CD1c-positive myeloid dendritic cell (primary cell): ENCODE data around the gene ZNF66.
"Not testable (repeated sequence)": the region's sequence is repeated elsewhere in the genome, so short reads cannot be mapped to it uniquely, and the experiment has no call there.

ENCODE experiments used
- DNase-seq: peaks from one replicate; pipeline ENCODE4 v3.0.0-alpha.2; 2016; ENCODE audit errors: extremely low spot score

ZNF66 gene

GRCh38 chr19:20776083-20777076 lies at the start of gene ZNF66:
ZNF66 (plus strand) TSS chr19:20776304; CDS start chr19:20776448, 144 bp downstream.
- DNase-seq: peak; percentile 97

GRCh38 chr19:20750169-20750568 lies 25.9 kb upstream of the ZNF66 start:
- DNase-seq: not testable (repeated sequence)

- not testable (repeated sequence) for DNase-seq
Observed at GRCh38 chr19:20752291-20752690, 23.8 kb upstream of the ZNF66 start.

- DNase-seq: not testable (repeated sequence)
Observed at GRCh38 chr19:20769225-20769736, 6.8 kb upstream of the ZNF66 start.

- no peak for DNase-seq
Observed at GRCh38 chr19:20787786-20788185, 11.7 kb downstream of the ZNF66 start.

- DNase-seq: no peak
Observed at GRCh38 chr19:20791806-20792205, 15.7 kb downstream of the ZNF66 start.

GRCh38 chr19:20806311-20807262 lies 30.5 kb downstream of the ZNF66 start:
- DNase-seq: not testable (repeated sequence)

GRCh38 chr19:20840371-20840770 lies 64.3 kb downstream of the ZNF66 start:
- no peak for DNase-seq
